Measurements from ENCODE around the gene MGAT3. TPM values are rescaled to one million over a fixed set of nuclear protein-coding genes. Genes with fewer than 3 reads are reported as not detected.

MGAT3 gene
- polyA plus RNA-seq, 1 donor from 2014 or later, result 29.1 TPM

DNA sequence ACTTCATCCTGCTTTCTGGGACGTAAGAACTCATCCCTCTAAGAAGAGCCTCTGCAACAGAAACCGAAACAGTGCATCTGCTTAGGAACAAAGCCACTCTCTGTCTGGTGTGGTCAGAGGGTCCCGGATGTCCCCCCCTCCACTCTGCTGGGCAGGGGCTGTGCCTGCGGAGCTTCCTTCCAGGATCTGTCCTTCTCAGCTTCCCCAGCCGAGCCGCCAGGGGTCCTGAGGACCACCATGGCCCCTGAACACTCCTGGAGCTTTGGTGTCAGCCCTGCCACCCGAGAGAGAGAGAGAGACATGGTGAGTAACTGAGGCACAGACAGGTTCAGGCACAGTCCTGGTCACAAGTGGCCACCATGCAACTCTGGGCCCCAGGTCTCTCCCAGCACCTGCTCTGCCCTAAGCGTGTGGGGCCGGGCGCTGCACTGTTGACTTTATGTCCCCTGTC lies 24.4 kb upstream of the MGAT3 start:
- H3K27ac ChIP-seq (ENCODE audit: low read length), result no peak overlapping the region

DNA sequence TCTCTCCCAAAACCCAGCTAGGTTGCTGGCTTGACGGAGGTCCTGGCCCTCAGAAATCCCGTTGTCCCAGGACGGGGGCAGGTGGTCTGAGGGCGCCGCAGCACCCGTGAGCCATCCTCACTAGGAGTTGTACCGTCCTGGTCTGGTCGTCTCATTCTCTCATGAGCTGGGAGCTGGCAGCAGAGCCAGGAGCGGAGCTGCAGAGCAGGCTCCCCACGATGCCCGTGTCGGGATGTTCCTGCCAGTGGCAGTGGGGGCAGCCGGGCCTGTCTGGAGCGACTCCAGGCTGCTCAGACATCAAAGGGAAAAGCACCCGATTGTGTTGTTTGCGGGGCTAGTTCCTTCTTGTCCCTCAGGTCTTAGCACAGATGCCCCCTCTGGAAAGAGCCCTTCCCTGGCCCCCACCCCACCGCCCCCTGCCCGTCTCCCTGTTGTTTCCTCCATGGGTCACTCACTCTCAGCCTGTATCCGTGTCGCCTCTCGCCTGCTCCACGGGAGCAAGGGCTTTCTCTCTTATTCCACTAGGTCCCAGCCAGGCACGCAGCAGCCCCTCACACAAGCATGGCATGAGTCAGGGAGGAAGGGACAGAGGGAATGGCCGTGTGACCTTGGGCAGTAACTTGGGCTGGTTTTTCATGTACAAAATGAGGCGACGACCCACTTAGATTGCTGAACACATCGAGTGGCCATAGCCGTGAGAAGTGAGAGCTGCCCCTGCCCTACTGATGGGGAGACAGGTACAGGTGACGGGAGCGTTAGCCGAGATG lies 23.2 kb upstream of the MGAT3 start:
- Histone ChIP-seq H3K9me3 (ENCODE audit: low read length) (no peaks in the 10 kb centered on the region), H3K27ac (ENCODE audit: low read length) (no peak overlapping the region), H2AFZ (ENCODE audit: low read depth, low read length) (no peak overlapping the region), H3K27me3 (ENCODE audit: insufficient read depth, low read depth, low read length) (no peaks in the 10 kb centered on the region), H4K20me1 (ENCODE audit: insufficient read depth) (no peaks in the 10 kb centered on the region), H3K4me3 (ENCODE audit: low read length) (no peak overlapping the region), H3K9ac (ENCODE audit: low read length) (no peak overlapping the region), H3K36me3 (ENCODE audit: insufficient read depth, low read length) (no peaks in the 10 kb centered on the region), H3F3A (ENCODE audit: insufficient read depth, low read length, poor library complexity, severe bottlenecking) (no peaks in the 10 kb centered on the region), H3K79me2 (replicated peaks; ENCODE audit: insufficient read depth, low read length) (no peaks in the 10 kb centered on the region), H3K9me2 (ENCODE audit: insufficient read depth, low read length) (no peaks in the 10 kb centered on the region), H3K4me2 (ENCODE audit: low read length) (no peak overlapping the region)
- TF ChIP-seq, protein P1, sequence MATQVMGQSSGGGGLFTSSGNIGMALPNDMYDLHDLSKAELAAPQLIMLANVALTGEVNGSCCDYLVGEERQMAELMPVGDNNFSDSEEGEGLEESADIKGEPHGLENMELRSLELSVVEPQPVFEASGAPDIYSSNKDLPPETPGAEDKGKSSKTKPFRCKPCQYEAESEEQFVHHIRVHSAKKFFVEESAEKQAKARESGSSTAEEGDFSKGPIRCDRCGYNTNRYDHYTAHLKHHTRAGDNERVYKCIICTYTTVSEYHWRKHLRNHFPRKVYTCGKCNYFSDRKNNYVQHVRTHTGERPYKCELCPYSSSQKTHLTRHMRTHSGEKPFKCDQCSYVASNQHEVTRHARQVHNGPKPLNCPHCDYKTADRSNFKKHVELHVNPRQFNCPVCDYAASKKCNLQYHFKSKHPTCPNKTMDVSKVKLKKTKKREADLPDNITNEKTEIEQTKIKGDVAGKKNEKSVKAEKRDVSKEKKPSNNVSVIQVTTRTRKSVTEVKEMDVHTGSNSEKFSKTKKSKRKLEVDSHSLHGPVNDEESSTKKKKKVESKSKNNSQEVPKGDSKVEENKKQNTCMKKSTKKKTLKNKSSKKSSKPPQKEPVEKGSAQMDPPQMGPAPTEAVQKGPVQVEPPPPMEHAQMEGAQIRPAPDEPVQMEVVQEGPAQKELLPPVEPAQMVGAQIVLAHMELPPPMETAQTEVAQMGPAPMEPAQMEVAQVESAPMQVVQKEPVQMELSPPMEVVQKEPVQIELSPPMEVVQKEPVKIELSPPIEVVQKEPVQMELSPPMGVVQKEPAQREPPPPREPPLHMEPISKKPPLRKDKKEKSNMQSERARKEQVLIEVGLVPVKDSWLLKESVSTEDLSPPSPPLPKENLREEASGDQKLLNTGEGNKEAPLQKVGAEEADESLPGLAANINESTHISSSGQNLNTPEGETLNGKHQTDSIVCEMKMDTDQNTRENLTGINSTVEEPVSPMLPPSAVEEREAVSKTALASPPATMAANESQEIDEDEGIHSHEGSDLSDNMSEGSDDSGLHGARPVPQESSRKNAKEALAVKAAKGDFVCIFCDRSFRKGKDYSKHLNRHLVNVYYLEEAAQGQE (IDR thresholded peaks at IDR 0.05; ENCODE audit: borderline replicate concordance), result no peak
- TF ChIP-seq POLR2AphosphoS5 (IDR thresholded peaks at IDR 0.05) (no peak), EP300 (conservative IDR thresholded peaks at IDR 0.05; ENCODE audit: poor library complexity, severe bottlenecking) (no peak), SMC3 (conservative IDR thresholded peaks at IDR 0.05; ENCODE audit: poor library complexity) (no peak), MXI1 (conservative IDR thresholded peaks at IDR 0.05; ENCODE audit: poor library complexity, severe bottlenecking) (no peak), RAD21 (conservative IDR thresholded peaks at IDR 0.05) (no peak), EZH2 (IDR thresholded peaks at IDR 0.05; ENCODE audit: borderline replicate concordance, insufficient read depth, low read length, poor library complexity, severe bottlenecking) (no peak)
- TF ChIP-seq, protein P2, sequence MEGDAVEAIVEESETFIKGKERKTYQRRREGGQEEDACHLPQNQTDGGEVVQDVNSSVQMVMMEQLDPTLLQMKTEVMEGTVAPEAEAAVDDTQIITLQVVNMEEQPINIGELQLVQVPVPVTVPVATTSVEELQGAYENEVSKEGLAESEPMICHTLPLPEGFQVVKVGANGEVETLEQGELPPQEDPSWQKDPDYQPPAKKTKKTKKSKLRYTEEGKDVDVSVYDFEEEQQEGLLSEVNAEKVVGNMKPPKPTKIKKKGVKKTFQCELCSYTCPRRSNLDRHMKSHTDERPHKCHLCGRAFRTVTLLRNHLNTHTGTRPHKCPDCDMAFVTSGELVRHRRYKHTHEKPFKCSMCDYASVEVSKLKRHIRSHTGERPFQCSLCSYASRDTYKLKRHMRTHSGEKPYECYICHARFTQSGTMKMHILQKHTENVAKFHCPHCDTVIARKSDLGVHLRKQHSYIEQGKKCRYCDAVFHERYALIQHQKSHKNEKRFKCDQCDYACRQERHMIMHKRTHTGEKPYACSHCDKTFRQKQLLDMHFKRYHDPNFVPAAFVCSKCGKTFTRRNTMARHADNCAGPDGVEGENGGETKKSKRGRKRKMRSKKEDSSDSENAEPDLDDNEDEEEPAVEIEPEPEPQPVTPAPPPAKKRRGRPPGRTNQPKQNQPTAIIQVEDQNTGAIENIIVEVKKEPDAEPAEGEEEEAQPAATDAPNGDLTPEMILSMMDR (IDR thresholded peaks at IDR 0.05; ENCODE audit: poor library complexity, severe bottlenecking), result no peak

More for the DNA sequence above, 24.4 kb upstream of the MGAT3 start:
- Histone ChIP-seq H3K4me2 (ENCODE audit: low read length) (no peak overlapping the region), H3K79me2 (replicated peaks; ENCODE audit: insufficient read depth, low read length) (no peaks in the 10 kb centered on the region), H2AFZ (ENCODE audit: low read depth, low read length) (no peak overlapping the region), H3K9me3 (ENCODE audit: low read length) (no peaks in the 10 kb centered on the region), H4K20me1 (ENCODE audit: insufficient read depth) (no peaks in the 10 kb centered on the region), H3K36me3 (ENCODE audit: insufficient read depth, low read length) (peaks cover under 1% of the 10 kb centered on the region), H3K9ac (ENCODE audit: low read length) (no peak overlapping the region), H3F3A (ENCODE audit: insufficient read depth, low read length, poor library complexity, severe bottlenecking) (no peaks in the 10 kb centered on the region), H3K4me3 (ENCODE audit: low read length) (no peak overlapping the region), H3K9me2 (ENCODE audit: insufficient read depth, low read length) (no peaks in the 10 kb centered on the region), H3K27me3 (ENCODE audit: insufficient read depth, low read depth, low read length) (no peaks in the 10 kb centered on the region)
- no peak for TF ChIP-seq RAD21 (conservative IDR thresholded peaks at IDR 0.05)
- no peak for TF ChIP-seq TAF1 (IDR thresholded peaks at IDR 0.05; ENCODE audit: low read depth)
- TF ChIP-seq, protein P1 (IDR thresholded peaks at IDR 0.05; ENCODE audit: borderline replicate concordance), result no peak
- no peak for TF ChIP-seq MXI1 (conservative IDR thresholded peaks at IDR 0.05; ENCODE audit: poor library complexity, severe bottlenecking)
- TF ChIP-seq, protein P2 (IDR thresholded peaks at IDR 0.05; ENCODE audit: poor library complexity, severe bottlenecking), result no peak
- TF ChIP-seq POLR2AphosphoS5 (IDR thresholded peaks at IDR 0.05), result no peak
- TF ChIP-seq EZH2 (IDR thresholded peaks at IDR 0.05; ENCODE audit: borderline replicate concordance, insufficient read depth, low read length, poor library complexity, severe bottlenecking), result no peak
- no peak for TF ChIP-seq EP300 (conservative IDR thresholded peaks at IDR 0.05; ENCODE audit: poor library complexity, severe bottlenecking)
- no peak for TF ChIP-seq SMC3 (conservative IDR thresholded peaks at IDR 0.05; ENCODE audit: poor library complexity)

All from neural cell (in vitro differentiated cells).